Measurements from ENCODE around the gene TMEM238. TPM values are rescaled to one million over a fixed set of nuclear protein-coding genes. Genes with fewer than 3 reads are reported as not detected.

Gene TMEM238
- total RNA-seq, 4 donors from 2014 or later, result 6.3 to 37.1 (median 29.3) TPM

- H3K27ac ChIP-seq, result no peak overlapping the region
These were observed 15.2 kb downstream of the TMEM238 start for GRCh38 chr19:55368701-55369563.

DNA sequence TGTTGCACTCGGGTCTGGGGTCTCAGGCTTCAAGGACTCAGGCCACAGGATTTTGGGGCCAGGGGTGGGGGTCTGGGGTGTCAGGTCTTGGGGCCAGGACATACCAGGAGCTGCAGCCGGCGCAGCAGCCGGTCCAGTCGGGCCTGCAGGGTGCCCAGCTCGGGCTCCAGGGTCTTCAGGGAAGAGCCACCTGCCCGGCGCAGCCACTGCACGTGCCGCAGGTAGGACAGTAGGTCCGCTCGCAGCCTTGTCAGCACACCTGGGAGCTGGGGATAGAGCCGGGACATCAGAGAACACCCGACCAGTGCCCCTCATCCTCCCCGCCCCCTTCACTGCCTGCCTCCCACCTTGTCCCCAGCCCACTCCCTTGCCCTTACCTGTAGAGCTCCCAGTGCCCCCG, 16.0 kb downstream of the TMEM238 start:
- Histone ChIP-seq H3K36me3 (no peaks in the 10 kb centered on the region), H3K4me3 (no peak overlapping the region), H3K27me3 (peaks cover 56% of the 10 kb centered on the region), H3K27ac (no peak overlapping the region), H3K4me1 (peaks cover 21% of the 10 kb centered on the region), H3K9me3 (no peaks in the 10 kb centered on the region)
- DNase-seq (ENCODE audit: low spot score in 2 of 2), result no peak
- WGBS, result 84% methylated on average over 4 of the region's 16 CpGs
- TF ChIP-seq CTCF (IDR thresholded peaks at IDR 0.05) (no peak), POLR2A (IDR thresholded peaks at IDR 0.05) (no peak), POLR2AphosphoS5 (IDR thresholded peaks at IDR 0.05) (no peak), EP300 (IDR thresholded peaks at IDR 0.05) (no peak)

More at GRCh38 chr19:55368701-55369563, 15.2 kb downstream of the TMEM238 start:
- no peaks in the 10 kb centered on the region for H3K9me3 ChIP-seq
- H3K27me3 ChIP-seq, result peaks cover 64% of the 10 kb centered on the region
- no peaks in the 10 kb centered on the region for H3K36me3 ChIP-seq
- no peak for DNase-seq (ENCODE audit: low spot score in 2 of 2)
- TF ChIP-seq POLR2AphosphoS5 (IDR thresholded peaks at IDR 0.05) (no peak), POLR2A (IDR thresholded peaks at IDR 0.05) (no peak), CTCF (IDR thresholded peaks at IDR 0.05) (no peak), EP300 (IDR thresholded peaks at IDR 0.05) (no peak)
- peak overlapping the region; percentile 37 for H3K4me3 ChIP-seq
- peaks cover 21% of the 10 kb centered on the region for H3K4me1 ChIP-seq
- 6% methylated on average over 18 of the region's 54 CpGs for WGBS

- WGBS, result 74% methylated on average over 3 of the region's 3 CpGs
- Histone ChIP-seq H3K27ac (no peak overlapping the region), H3K9me3 (no peaks in the 10 kb centered on the region), H3K4me1 (peaks cover 21% of the 10 kb centered on the region), H3K4me3 (no peak overlapping the region), H3K27me3 (peaks cover 50% of the 10 kb centered on the region), H3K36me3 (no peaks in the 10 kb centered on the region)
- no peak for TF ChIP-seq CTCF (IDR thresholded peaks at IDR 0.05)
- no peak for TF ChIP-seq EP300 (IDR thresholded peaks at IDR 0.05)
- TF ChIP-seq POLR2A (IDR thresholded peaks at IDR 0.05), result no peak
- TF ChIP-seq POLR2AphosphoS5 (IDR thresholded peaks at IDR 0.05), result no peak
- no peak for DNase-seq (ENCODE audit: low spot score in 2 of 2)
These were observed 17.3 kb downstream of the TMEM238 start for GRCh38 chr19:55366790-55367189.

- Histone ChIP-seq H3K4me3 (no peak overlapping the region), H3K27me3 (peaks cover 42% of the 10 kb centered on the region)
These were observed 18.1 kb downstream of the TMEM238 start for GRCh38 chr19:55365964-55366363.

More at GRCh38 chr19:55365964-55366363, 18.1 kb downstream of the TMEM238 start:
- WGBS, result 68% methylated on average over 19 of the region's 19 CpGs
- no peak for TF ChIP-seq EP300 (IDR thresholded peaks at IDR 0.05)
- TF ChIP-seq POLR2A (IDR thresholded peaks at IDR 0.05), result no peak
- no peak for TF ChIP-seq POLR2AphosphoS5 (IDR thresholded peaks at IDR 0.05)
- no peak for TF ChIP-seq CTCF (IDR thresholded peaks at IDR 0.05)
- no peak for DNase-seq (ENCODE audit: low spot score in 2 of 2)
- Histone ChIP-seq H3K9me3 (no peaks in the 10 kb centered on the region), H3K36me3 (no peaks in the 10 kb centered on the region), H3K27ac (no peak overlapping the region), H3K4me1 (peaks cover 21% of the 10 kb centered on the region)
